ENCODE results near the gene PKNOX2. TPM values are rescaled to one million over a fixed set of nuclear protein-coding genes. Genes with fewer than 3 reads are reported as not detected.

PKNOX2 gene
- total RNA-seq, 6 experiments from 2014 or later, result 0.09 to 0.31 (median 0.14) TPM

DNA sequence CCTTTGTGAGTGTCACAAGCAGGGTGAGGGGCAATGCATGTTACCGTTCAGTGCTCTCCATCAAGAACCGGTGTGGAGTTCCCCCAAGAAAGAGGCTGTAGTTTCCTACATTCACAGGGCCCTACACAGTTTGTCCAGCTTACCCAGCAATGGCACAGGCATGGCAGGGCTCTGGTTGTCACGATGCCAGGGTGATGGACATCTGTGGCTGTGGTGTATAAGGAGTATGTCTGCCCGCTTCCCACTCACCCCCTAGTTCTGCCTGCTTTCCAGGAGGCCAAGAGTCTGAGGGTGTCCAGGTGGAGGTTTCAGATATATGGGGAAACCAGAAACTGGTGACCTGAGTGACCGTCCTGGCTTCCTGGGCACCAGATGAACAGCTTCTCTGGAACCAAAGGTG, 116.1 kb downstream of the PKNOX2 start:
- Histone ChIP-seq H3K36me3 (no peaks in the 10 kb centered on the region), H3K27ac (no peak overlapping the region), H3K4me3 (no peak overlapping the region), H3K9me3 (no peaks in the 10 kb centered on the region), H3K27me3 (no peaks in the 10 kb centered on the region), H3K4me1 (peaks cover 0 to 8% (median 0%) of the 10 kb centered on the region in 4 donors)
- intact Hi-C loops (cut with DNase I), result no loop called here
- ATAC-seq (no peak), DNase-seq (no peak)
- TF ChIP-seq, protein P1, sequence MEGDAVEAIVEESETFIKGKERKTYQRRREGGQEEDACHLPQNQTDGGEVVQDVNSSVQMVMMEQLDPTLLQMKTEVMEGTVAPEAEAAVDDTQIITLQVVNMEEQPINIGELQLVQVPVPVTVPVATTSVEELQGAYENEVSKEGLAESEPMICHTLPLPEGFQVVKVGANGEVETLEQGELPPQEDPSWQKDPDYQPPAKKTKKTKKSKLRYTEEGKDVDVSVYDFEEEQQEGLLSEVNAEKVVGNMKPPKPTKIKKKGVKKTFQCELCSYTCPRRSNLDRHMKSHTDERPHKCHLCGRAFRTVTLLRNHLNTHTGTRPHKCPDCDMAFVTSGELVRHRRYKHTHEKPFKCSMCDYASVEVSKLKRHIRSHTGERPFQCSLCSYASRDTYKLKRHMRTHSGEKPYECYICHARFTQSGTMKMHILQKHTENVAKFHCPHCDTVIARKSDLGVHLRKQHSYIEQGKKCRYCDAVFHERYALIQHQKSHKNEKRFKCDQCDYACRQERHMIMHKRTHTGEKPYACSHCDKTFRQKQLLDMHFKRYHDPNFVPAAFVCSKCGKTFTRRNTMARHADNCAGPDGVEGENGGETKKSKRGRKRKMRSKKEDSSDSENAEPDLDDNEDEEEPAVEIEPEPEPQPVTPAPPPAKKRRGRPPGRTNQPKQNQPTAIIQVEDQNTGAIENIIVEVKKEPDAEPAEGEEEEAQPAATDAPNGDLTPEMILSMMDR (IDR thresholded peaks at IDR 0.05), result no peak
- TF ChIP-seq POLR2A (IDR thresholded peaks at IDR 0.05), result no peak
- WGBS (ENCODE audit: insufficient coverage, low coverage, low lambda C conversion rate, missing lambda C conversion rate), result 68% methylated on average over 2 of the region's 5 CpGs

DNA sequence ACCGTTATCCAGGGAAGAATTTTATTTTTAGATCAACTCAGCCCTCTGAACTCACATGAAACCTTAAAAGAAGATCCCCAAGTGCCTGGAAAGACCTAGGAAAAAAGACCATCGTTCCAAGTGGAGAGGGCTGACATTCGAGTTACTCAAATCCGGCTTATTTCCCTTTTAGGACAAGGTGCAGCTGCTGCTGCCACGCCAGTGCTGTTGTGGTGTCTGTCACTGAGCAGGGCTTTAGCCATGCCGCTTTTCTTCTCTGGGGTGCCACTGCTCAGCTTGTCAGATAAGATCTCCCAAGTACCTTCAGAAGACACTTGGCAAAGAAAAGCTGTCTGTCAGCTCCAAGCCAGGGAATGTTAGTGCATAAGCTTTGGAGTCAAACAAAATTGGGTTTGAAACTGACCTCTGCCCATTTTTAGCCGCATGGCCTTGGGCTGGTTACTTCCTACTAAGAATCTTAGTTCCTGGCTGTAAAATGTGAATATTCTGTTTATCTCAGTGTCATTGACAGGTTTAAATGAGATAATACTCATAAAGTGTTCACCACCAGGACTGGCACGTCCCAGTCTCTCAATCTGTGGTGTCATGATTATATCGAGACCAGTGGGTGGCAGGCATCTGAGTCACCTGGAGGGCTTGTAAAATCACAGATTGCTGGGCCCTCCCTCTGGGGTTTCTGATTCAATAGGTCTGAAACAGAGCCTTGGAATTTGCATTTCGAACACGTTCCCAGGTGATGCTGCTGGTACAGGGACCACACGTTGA, 117.5 kb downstream of the PKNOX2 start:
- Histone ChIP-seq H3K36me3 (no peaks in the 10 kb centered on the region), H3K4me3 (no peak overlapping the region), H3K27ac (no peak overlapping the region), H3K9me3 (no peaks in the 10 kb centered on the region), H3K27me3 (no peaks in the 10 kb centered on the region), H3K4me1 (peaks cover 0 to 16% (median 5%) of the 10 kb centered on the region in 4 donors)
- TF ChIP-seq POLR2A (IDR thresholded peaks at IDR 0.05), result no peak
- intact Hi-C loops (cut with DNase I), result no loop called here
- ATAC-seq (no peak), DNase-seq (no peak)
- 67% methylated on average over 12 of the region's 12 CpGs for WGBS (ENCODE audit: insufficient coverage, low coverage, low lambda C conversion rate, missing lambda C conversion rate)

DNA sequence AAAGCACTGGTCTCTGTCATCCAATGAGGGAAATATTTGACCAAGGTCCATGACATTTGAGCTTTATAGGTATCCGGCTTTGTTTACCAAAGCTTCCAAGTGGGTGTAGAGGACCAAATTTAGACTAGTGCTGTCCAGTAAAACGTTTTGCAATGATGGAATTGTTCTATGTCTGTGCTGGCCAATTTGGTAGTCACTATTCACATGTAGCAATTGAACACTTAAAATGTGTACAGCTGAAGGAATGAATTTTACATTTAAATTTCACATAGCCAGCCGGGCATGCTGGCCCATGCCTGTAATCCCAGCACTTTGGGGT, 118.0 kb downstream of the PKNOX2 start:
- 49% methylated on average over 3 of the region's 3 CpGs for WGBS (ENCODE audit: insufficient coverage, low coverage, low lambda C conversion rate, missing lambda C conversion rate)
- H3K9me3 ChIP-seq, result no peaks in the 10 kb centered on the region
- TF ChIP-seq POLR2A (IDR thresholded peaks at IDR 0.05), result no peak
- TF ChIP-seq, protein P1 (IDR thresholded peaks at IDR 0.05), result no peak
- H3K27me3 ChIP-seq, result no peaks in the 10 kb centered on the region
- H3K4me3 ChIP-seq, result no peak overlapping the region
- no peak overlapping the region for H3K27ac ChIP-seq
- no peaks in the 10 kb centered on the region for H3K36me3 ChIP-seq
- intact Hi-C loops (cut with DNase I), result no loop called here
- ATAC-seq (peak in 1 of 4 donors; percentile 66), DNase-seq (no peak)
- peaks cover 0 to 20% (median 7%) of the 10 kb centered on the region in 4 donors for H3K4me1 ChIP-seq

DNA sequence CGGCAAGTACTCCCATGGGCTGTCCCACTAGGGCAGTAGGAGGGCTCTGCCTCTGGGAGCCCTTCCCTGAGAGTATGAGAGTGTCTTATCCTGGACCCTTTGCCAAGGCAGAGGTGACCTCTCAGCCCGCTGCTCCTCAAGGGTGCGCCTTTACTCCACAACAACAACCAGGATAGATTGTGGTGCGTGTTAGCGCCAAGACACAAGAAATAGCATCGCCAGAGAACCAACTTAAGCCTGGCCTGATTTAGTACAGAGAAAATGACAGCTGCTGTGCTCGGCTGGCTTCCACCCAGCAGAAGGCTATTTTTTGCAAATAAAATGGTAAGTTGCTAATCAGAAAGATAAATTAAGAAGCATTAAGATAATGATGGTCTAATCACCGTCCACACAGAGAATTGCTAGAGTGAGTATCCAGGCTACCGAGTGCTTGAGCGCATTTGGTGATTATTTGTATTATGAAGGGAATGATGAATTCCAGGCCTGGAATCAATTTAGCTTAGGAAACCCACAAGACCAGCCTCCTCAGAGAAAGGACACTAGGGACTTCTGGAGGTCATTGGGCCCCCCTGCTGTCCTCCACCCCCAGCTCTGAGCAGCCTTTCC, 119.8 kb downstream of the PKNOX2 start:
- ATAC-seq (no peak), DNase-seq (no peak)
- Histone ChIP-seq H3K36me3 (no peaks in the 10 kb centered on the region), H3K9me3 (no peaks in the 10 kb centered on the region), H3K4me3 (no peak overlapping the region), H3K4me1 (peaks cover 0 to 25% (median 11%) of the 10 kb centered on the region in 4 donors), H3K27ac (no peak overlapping the region), H3K27me3 (no peaks in the 10 kb centered on the region)
- WGBS (ENCODE audit: insufficient coverage, low coverage, low lambda C conversion rate, missing lambda C conversion rate), result 59% methylated on average over 9 of the region's 10 CpGs
- TF ChIP-seq, protein P1 (IDR thresholded peaks at IDR 0.05), result no peak
- no peak for TF ChIP-seq POLR2A (IDR thresholded peaks at IDR 0.05)
- intact Hi-C loops (cut with DNase I), result no loop called here

DNA sequence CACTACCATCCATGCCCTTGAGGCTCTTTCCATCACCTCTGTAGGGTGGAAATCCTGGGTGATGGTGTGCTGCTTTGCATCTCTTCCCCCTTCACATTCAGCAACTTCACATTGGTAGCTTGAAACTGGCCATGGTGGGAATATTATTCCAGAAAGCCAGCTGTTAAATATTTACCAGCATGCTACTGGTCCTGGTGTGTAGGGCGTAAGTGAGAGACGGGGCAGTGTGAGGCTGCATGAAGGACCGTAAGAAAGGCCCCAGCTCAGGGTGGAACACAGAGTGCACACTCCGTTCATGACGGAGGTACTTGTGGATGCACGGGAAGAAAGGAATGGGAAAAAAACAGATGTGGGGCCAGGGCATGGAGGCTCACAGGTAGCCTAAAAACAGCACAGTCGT, 121.3 kb downstream of the PKNOX2 start:
- peaks cover 0 to 38% (median 11%) of the 10 kb centered on the region in 4 donors for H3K4me1 ChIP-seq
- H3K36me3 ChIP-seq, result no peaks in the 10 kb centered on the region
- WGBS (ENCODE audit: insufficient coverage, low coverage, low lambda C conversion rate, missing lambda C conversion rate), result 69% methylated on average over 7 of the region's 7 CpGs
- H3K27me3 ChIP-seq, result no peaks in the 10 kb centered on the region
- TF ChIP-seq, protein P1 (IDR thresholded peaks at IDR 0.05), result no peak
- TF ChIP-seq POLR2A (IDR thresholded peaks at IDR 0.05), result no peak
- intact Hi-C loops (cut with DNase I), result no loop called here
- DNase-seq (no peak), ATAC-seq (no peak)
- H3K9me3 ChIP-seq, result no peaks in the 10 kb centered on the region
- H3K4me3 ChIP-seq, result no peak overlapping the region
- peak overlapping the region in 1 of 3 donors; percentile 54 for H3K27ac ChIP-seq
